HCT116 (cell line): ENCODE results near the gene KIRREL3. TPM values are rescaled to one million over a fixed set of nuclear protein-coding genes. Genes with fewer than 3 reads are reported as not detected.

Experiments used
- ATAC-seq: fragments of 200-7000 bp; cut with Tn5 transposase; 2 replicates; pipeline ENCODE4 v1.9.1; 2020; ENCODE audit warnings: mild to moderate bottlenecking, moderate library complexity
- BruUV-seq: library from RNA; stranded (reverse); fragments of 400-500 nt; replicated peaks from 2 replicates; lab custom pipeline; 2021; lab: Mats Ljungman, UMichigan
- CTCF ChIA-PET: fragments of 300-600 bp; sonication (Branson Sonifier 250); formaldehyde crosslinking; loops from one replicate; lab custom pipeline; 2021; ENCODE audit warnings: antibody characterized with exemption; lab: Charles Lee
- POLR2A ChIA-PET: fragments of 300-600, 350-600 bp; sonication (Branson Sonifier 250); formaldehyde crosslinking; loops from one replicate; lab custom pipeline; 2021; ENCODE audit warnings: antibody characterized with exemption; lab: Charles Lee
- RAD21 ChIA-PET, 2 experiments: fragments of 300-600 bp; sonication (Branson Sonifier 250); formaldehyde crosslinking; loops; one replicate each; lab custom pipeline; 2023; ENCODE audit warnings: low total read pairs in 2 of 2; ENCODE audit not compliant: uncharacterized antibody in 2 of 2, unreplicated experiment in 2 of 2, low non-redundant PET in 1 of 2; lab: Charles Lee
- DNase-seq: peaks from one replicate; pipeline ENCODE4 v3.0.0-alpha.2; 2010; ENCODE audit warnings: low read depth, low spot score
- H2AFZ ChIP-seq: fragments of 200-600 bp; shearing (Covaris generic), sonication (generic); 2 replicates; pipeline ENCODE4 v1.6.1; 2017; ENCODE audit warnings: low read depth, mixed run types, mixed read lengths, antibody characterized with exemption, low read length; ENCODE audit not compliant: poor library complexity, severe bottlenecking
- H3K27ac ChIP-seq: 2 replicates; pipeline ENCODE4 v1.5.1; 2012; ENCODE audit warnings: low read depth, low read length
- H3K27me3 ChIP-seq: fragments of 200-600 bp; sonication (generic); 2 replicates; pipeline ENCODE4 v1.6.1; 2016; ENCODE audit warnings: mixed run types, low read length, mixed read lengths; ENCODE audit not compliant: insufficient read depth
- H3K36me3 ChIP-seq, 2 experiments: fragments of 200-500 bp in 1 of 2; fragments of 200-600 bp in 1 of 2; sonication (Bioruptor generic) in 1 of 2; sonication (generic) in 1 of 2; 2 replicates each; pipeline versions ENCODE4 v1.5.1 to v1.6.1; 2014 to 2016; ENCODE audit warnings: low read length in 2 of 2, inconsistent platforms in 1 of 2, mixed read lengths in 1 of 2, mixed run types in 1 of 2; ENCODE audit not compliant: insufficient read depth in 2 of 2, control insufficient read depth in 1 of 2
- H3K4me1 ChIP-seq, 2 experiments: fragments of 200-600 bp in 1 of 2; sonication (generic) in 1 of 2; 2 replicates each; pipeline versions ENCODE4 v1.5.1 to v1.6.1; 2012 to 2017; ENCODE audit warnings: low read length in 2 of 2, inconsistent platforms in 1 of 2, mild to moderate bottlenecking in 1 of 2, mixed read lengths in 1 of 2, mixed run types in 1 of 2, moderate library complexity in 1 of 2; ENCODE audit not compliant: insufficient read depth in 2 of 2, control insufficient read depth in 1 of 2
- H3K4me2 ChIP-seq: fragments of 200-600 bp; sonication (generic); 2 replicates; pipeline ENCODE4 v1.6.1; 2017; ENCODE audit warnings: mixed run types, low read length, mixed read lengths
- H3K4me3 ChIP-seq, 2 experiments: fragments of 200-600 bp in 1 of 2; sonication (generic) in 1 of 2; replicated peaks in 1 of 2; 2 replicates each; pipeline ENCODE4 v1.5.1; 2011 to 2016; ENCODE audit warnings: low read length in 2 of 2, control low read depth in 1 of 2, low read depth in 1 of 2, mild to moderate bottlenecking in 1 of 2, mixed read lengths in 1 of 2, mixed run types in 1 of 2
- H3K79me2 ChIP-seq: fragments of 200-600 bp; sonication (generic); 2 replicates; pipeline ENCODE4 v1.6.1; 2017; ENCODE audit warnings: mild to moderate bottlenecking, mixed run types, low read length, moderate library complexity, mixed read lengths; ENCODE audit not compliant: insufficient read depth
- H3K9ac ChIP-seq: fragments of 200-600 bp; sonication (generic); 2 replicates; pipeline ENCODE4 v1.6.1; 2016; ENCODE audit warnings: low read length, mixed read lengths
- H3K9me2 ChIP-seq: fragments of 200-600 bp; sonication (generic), shearing (Covaris generic); 2 replicates; pipeline ENCODE4 v1.6.1; 2017; ENCODE audit warnings: mixed run types, mild to moderate bottlenecking, moderate library complexity; ENCODE audit not compliant: insufficient read depth
- H3K9me3 ChIP-seq, 2 experiments: fragments of 200-500 bp in 1 of 2; fragments of 200-600 bp in 1 of 2; sonication (Bioruptor generic) in 1 of 2; sonication (generic) in 1 of 2; 2 replicates each; pipeline ENCODE4 v1.6.1; 2014 to 2017; ENCODE audit warnings: low read length in 2 of 2, mixed read lengths in 2 of 2, inconsistent platforms in 1 of 2, low read depth in 1 of 2, mild to moderate bottlenecking in 1 of 2, mixed run types in 1 of 2, moderate library complexity in 1 of 2; ENCODE audit not compliant: control insufficient read depth in 1 of 2, insufficient read depth in 1 of 2
- H4K20me1 ChIP-seq: fragments of 200-600 bp; sonication (generic), shearing (Covaris generic); 2 replicates; pipeline ENCODE4 v1.6.1; 2017; ENCODE audit warnings: mixed run types, mild to moderate bottlenecking, moderate library complexity; ENCODE audit not compliant: insufficient read depth
- CBX3 ChIP-seq: IDR thresholded peaks from 2 replicates; pipeline ENCODE4 v1.6.1; 2012; ENCODE audit warnings: low read depth
- EGR1 ChIP-seq: IDR thresholded peaks from 2 replicates; pipeline ENCODE4 v1.6.1; 2012; ENCODE audit warnings: low read depth
- ELF1 ChIP-seq: IDR thresholded peaks from 2 replicates; pipeline ENCODE4 v1.6.1; 2012; ENCODE audit warnings: low read depth, borderline replicate concordance
- EZH2phosphoT487 ChIP-seq: fragments of 200-600 bp; IDR thresholded peaks from 2 replicates; pipeline ENCODE4 v1.6.1; 2018; ENCODE audit warnings: antibody characterized with exemption, borderline replicate concordance
- FOSL1 ChIP-seq: IDR thresholded peaks from 2 replicates; pipeline ENCODE4 v1.6.1; 2012; ENCODE audit warnings: low read depth
- POLR2A ChIP-seq: IDR thresholded peaks from 2 replicates; pipeline ENCODE4 v1.7.0; 2011; ENCODE audit warnings: borderline replicate concordance; ENCODE audit not compliant: insufficient read depth, insufficient read length; ENCODE audit errors: extremely low read depth
- ZFX ChIP-seq: fragments of 450-650 bp; IDR thresholded peaks from 2 replicates; pipeline ENCODE4 v1.6.1; 2017
- intact Hi-C: fragments of 100-400 bp; cut with micrococcal nuclease; formaldehyde crosslinking; loops from 2 replicates; pipeline ENCODE4 v1.10.0; 2022
- total RNA-seq: library from RNA; stranded (reverse); gene quantifications from one replicate; pipeline ENCODE4 v1.2.1, GENCODE V29; 2021; ENCODE audit not compliant: unreplicated experiment
- TF ChIP-seq, protein P1 (sequence below): IDR thresholded peaks from 2 replicates; pipeline ENCODE4 v1.6.1; 2012
- TF ChIP-seq, protein P2 (sequence below): IDR thresholded peaks from 2 replicates; pipeline ENCODE4 v1.6.1; 2012; ENCODE audit warnings: low read depth
- TF ChIP-seq, protein P3 (sequence below): IDR thresholded peaks from 2 replicates; pipeline ENCODE4 v1.6.1; 2011; ENCODE audit warnings: mild to moderate bottlenecking, low read length, moderate library complexity; ENCODE audit not compliant: insufficient replicate concordance; ENCODE audit errors: extremely low read depth

KIRREL3 gene
- total RNA-seq, 1 experiment from 2014 or later = not detected

DNA sequence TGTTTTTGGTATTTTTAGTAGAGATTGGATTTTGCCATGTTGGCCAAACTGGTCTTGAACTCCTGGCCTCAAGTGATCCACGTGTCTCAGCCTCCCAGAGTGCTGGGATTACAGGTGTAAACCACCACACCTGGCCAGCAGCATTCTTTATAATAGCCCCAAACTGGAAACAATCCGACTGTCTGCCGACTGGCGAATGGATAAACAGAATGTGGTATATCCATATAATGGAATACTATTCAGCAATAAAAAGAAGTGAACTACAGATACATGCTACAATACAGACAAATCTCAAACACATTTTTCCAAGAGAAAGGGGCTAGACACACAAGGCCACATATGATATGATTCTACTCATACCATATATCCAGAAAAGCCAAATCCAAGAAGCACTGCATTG, 493.8 kb downstream of the KIRREL3 start (continued):
- TF ChIP-seq EGR1 (no peak), ZFX (no peak), POLR2A (no peak)

DNA sequence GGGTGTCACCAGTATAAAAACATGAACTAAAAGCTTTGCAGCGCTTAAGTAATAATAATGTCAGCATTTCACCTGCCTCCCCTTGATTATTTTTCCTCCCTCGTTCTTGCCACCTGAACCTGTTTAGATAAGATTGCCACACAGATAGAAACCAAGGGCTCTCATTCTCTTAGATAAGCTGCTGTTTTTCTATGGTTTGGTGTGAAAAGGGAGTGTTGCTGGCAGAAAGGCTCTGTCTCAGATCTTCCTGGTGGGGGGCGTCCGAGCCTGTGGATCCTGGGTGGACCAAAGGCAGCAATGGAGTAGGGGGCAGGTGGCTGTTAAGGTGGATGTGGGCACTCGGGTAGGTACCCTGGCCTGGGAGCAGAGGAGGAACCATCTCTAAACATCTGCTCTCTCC, 497.6 kb downstream of the KIRREL3 start:
- H3K27ac ChIP-seq = no peak overlapping the region
- no peaks in the 10 kb centered on the region for H4K20me1 ChIP-seq
- POLR2A ChIA-PET = no interaction called here
- no peaks in the 10 kb centered on the region for H3K79me2 ChIP-seq
- DNase-seq (no peak), ATAC-seq (no peak)
- RAD21 ChIA-PET = no interaction called here
- H3K36me3 ChIP-seq = no peaks in the 10 kb centered on the region
- CTCF ChIA-PET = no interaction called here
- H3K27me3 ChIP-seq = peaks cover 51% of the 10 kb centered on the region
- H3K4me2 ChIP-seq = no peak overlapping the region
- H3K4me1 ChIP-seq = no peaks in the 10 kb centered on the region
- intact Hi-C loops = no loop called here
- BruUV-seq = no TSS peak
- no peaks in the 10 kb centered on the region for H3K9me2 ChIP-seq
- H3K4me3 ChIP-seq = no peak overlapping the region
- peaks cover 0 to 4% of the 10 kb centered on the region in 2 experiments; a peak in 1 of 4 replicates for H3K9me3 ChIP-seq
- no peak overlapping the region for H3K9ac ChIP-seq
- H2AFZ ChIP-seq = no peak overlapping the region
- TF ChIP-seq, protein P1, sequence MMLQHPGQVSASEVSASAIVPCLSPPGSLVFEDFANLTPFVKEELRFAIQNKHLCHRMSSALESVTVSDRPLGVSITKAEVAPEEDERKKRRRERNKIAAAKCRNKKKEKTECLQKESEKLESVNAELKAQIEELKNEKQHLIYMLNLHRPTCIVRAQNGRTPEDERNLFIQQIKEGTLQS = no peak
- TF ChIP-seq CBX3 = no peak
- TF ChIP-seq FOSL1 = no peak
- TF ChIP-seq, protein P2, sequence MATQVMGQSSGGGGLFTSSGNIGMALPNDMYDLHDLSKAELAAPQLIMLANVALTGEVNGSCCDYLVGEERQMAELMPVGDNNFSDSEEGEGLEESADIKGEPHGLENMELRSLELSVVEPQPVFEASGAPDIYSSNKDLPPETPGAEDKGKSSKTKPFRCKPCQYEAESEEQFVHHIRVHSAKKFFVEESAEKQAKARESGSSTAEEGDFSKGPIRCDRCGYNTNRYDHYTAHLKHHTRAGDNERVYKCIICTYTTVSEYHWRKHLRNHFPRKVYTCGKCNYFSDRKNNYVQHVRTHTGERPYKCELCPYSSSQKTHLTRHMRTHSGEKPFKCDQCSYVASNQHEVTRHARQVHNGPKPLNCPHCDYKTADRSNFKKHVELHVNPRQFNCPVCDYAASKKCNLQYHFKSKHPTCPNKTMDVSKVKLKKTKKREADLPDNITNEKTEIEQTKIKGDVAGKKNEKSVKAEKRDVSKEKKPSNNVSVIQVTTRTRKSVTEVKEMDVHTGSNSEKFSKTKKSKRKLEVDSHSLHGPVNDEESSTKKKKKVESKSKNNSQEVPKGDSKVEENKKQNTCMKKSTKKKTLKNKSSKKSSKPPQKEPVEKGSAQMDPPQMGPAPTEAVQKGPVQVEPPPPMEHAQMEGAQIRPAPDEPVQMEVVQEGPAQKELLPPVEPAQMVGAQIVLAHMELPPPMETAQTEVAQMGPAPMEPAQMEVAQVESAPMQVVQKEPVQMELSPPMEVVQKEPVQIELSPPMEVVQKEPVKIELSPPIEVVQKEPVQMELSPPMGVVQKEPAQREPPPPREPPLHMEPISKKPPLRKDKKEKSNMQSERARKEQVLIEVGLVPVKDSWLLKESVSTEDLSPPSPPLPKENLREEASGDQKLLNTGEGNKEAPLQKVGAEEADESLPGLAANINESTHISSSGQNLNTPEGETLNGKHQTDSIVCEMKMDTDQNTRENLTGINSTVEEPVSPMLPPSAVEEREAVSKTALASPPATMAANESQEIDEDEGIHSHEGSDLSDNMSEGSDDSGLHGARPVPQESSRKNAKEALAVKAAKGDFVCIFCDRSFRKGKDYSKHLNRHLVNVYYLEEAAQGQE = no peak
- no peak for TF ChIP-seq EZH2phosphoT487
- no peak for TF ChIP-seq ELF1
- TF ChIP-seq, protein P3, sequence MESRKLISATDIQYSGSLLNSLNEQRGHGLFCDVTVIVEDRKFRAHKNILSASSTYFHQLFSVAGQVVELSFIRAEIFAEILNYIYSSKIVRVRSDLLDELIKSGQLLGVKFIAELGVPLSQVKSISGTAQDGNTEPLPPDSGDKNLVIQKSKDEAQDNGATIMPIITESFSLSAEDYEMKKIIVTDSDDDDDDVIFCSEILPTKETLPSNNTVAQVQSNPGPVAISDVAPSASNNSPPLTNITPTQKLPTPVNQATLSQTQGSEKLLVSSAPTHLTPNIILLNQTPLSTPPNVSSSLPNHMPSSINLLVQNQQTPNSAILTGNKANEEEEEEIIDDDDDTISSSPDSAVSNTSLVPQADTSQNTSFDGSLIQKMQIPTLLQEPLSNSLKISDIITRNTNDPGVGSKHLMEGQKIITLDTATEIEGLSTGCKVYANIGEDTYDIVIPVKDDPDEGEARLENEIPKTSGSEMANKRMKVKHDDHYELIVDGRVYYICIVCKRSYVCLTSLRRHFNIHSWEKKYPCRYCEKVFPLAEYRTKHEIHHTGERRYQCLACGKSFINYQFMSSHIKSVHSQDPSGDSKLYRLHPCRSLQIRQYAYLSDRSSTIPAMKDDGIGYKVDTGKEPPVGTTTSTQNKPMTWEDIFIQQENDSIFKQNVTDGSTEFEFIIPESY = no peak
- TF ChIP-seq, all 23 proteins: peak for 0
